Esophagus muscularis mucosa (tissue), 4 donors: ENCODE data around the gene MAP3K6. TPM values are rescaled to one million over a fixed set of nuclear protein-coding genes. Genes with fewer than 3 reads are reported as not detected.

Experiments
- DNase-seq: peaks from one replicate; pipeline ENCODE4 v3.0.0-alpha.2; 2017; ENCODE audit errors: extremely low spot score
- H3K27ac ChIP-seq, 4 donors: fragments of 200-600 bp; sonication (generic); replicated peaks in 1 of 4; 1 replicate in 3 of 4; 2 replicates in 1 of 4; pipeline ENCODE4 v1.5.1; 2016 to 2019; ENCODE audit warnings: mild to moderate bottlenecking in 1 of 4
- H3K27me3 ChIP-seq, 4 donors: fragments of 200-600 bp; sonication (generic); one replicate each; pipeline versions ENCODE4 v1.5.1 to v1.6.0; 2016 to 2019
- H3K36me3 ChIP-seq, 4 donors: fragments of 200-600 bp; sonication (generic); one replicate each; pipeline ENCODE4 v1.5.1; 2016 to 2019
- H3K4me1 ChIP-seq, 4 donors: fragments of 200-600 bp; sonication (generic); one replicate each; pipeline ENCODE4 v1.5.1; 2016 to 2019
- H3K4me3 ChIP-seq, 4 donors: fragments of 200-600 bp; sonication (generic); 1 replicate in 2 of 4; 2 replicates in 2 of 4; pipeline ENCODE4 v1.5.1; 2016 to 2019; ENCODE audit warnings: mild to moderate bottlenecking in 4 of 4, moderate library complexity in 1 of 4
- H3K9me3 ChIP-seq, 4 donors: fragments of 200-600 bp; sonication (generic); 1 replicate in 3 of 4; 2 replicates in 1 of 4; pipeline ENCODE4 v1.5.1; 2016 to 2019
- CTCF ChIP-seq, 3 experiments: fragments of 200-600 bp in 2 of 3; fragments of 450-650 bp in 1 of 3; sonication (generic) in 2 of 3; IDR thresholded peaks; one replicate each; pipeline ENCODE4 v1.5.1; 2017 to 2019; ENCODE audit warnings: antibody characterized with exemption in 3 of 3, mild to moderate bottlenecking in 2 of 3, moderate library complexity in 1 of 3
- EP300 ChIP-seq: sonication (generic); formaldehyde crosslinking; IDR thresholded peaks from one replicate; pipeline ENCODE4 v1.6.1; 2017; ENCODE audit warnings: antibody characterized with exemption
- POLR2A ChIP-seq: fragments of 450-650 bp; IDR thresholded peaks from one replicate; pipeline ENCODE4 v1.6.1; 2017; ENCODE audit warnings: antibody characterized with exemption, moderate library complexity, mild to moderate bottlenecking, low read depth
- POLR2AphosphoS5 ChIP-seq, 2 donors: sonication (generic); formaldehyde crosslinking; IDR thresholded peaks; one replicate each; pipeline ENCODE4 v1.6.1; 2017; ENCODE audit warnings: antibody characterized with exemption in 2 of 2
- WGBS: methylation state at CpG from one replicate; pipeline ENCODE4 v1.1.5; 2018; 5-methylcytosine and 5-hydroxymethylcytosine counted together
- intact Hi-C: fragments of 100-400 bp; cut with DNase I; formaldehyde crosslinking; loops from one replicate; pipeline ENCODE4 v1.15.1; 2023
- total RNA-seq, 4 donors: library from RNA; depleted of rRNA; stranded (reverse); fragments of >200 nt; gene quantifications; one replicate each; pipeline versions ENCODE4 v1.1.0 to v1.2.1, GENCODE V29; 2016

MAP3K6 gene
- total RNA-seq, 4 donors from 2014 or later, result 29.7 to 80.1 (median 55.4) TPM

- intact Hi-C loops, result no loop called here
- H3K4me3 ChIP-seq, result no peak overlapping the region
- peaks cover 7 to 12% (median 8%) of the 10 kb centered on the region in 4 donors for H3K36me3 ChIP-seq
- WGBS, result 70% methylated on average over 12 of the region's 13 CpGs
- peak overlapping the region in 1 of 4 donors; percentile 6 for H3K27ac ChIP-seq
- DNase-seq, result no peak
- H3K27me3 ChIP-seq, result no peaks in the 10 kb centered on the region
- no peaks in the 10 kb centered on the region for H3K9me3 ChIP-seq
- H3K4me1 ChIP-seq, result peaks cover 33 to 43% (median 41%) of the 10 kb centered on the region in 4 donors
- TF ChIP-seq CTCF (IDR thresholded peaks at IDR 0.05), result peak in 1 of 3 experiments; percentile 15
- no peak for TF ChIP-seq POLR2AphosphoS5 (IDR thresholded peaks at IDR 0.05)
Observed at GRCh38 chr1:27368869-27369582, 2.3 kb upstream of the MAP3K6 start.

GRCh38 chr1:27367160-27367650, 444 bp upstream of the MAP3K6 start:
- WGBS, result 35% methylated on average over 6 of the region's 8 CpGs
- Histone ChIP-seq H3K27ac (peak overlapping the region; percentile 98 to 100 (median 99)), H3K9me3 (no peaks in the 10 kb centered on the region), H3K4me1 (peaks cover 37 to 49% (median 44%) of the 10 kb centered on the region in 4 donors), H3K27me3 (no peaks in the 10 kb centered on the region), H3K36me3 (peaks cover 25 to 30% (median 26%) of the 10 kb centered on the region in 4 donors), H3K4me3 (peak overlapping the region; percentile 77 to 96 (median 89))
- intact Hi-C loops, result no loop called here
- TF ChIP-seq POLR2A (no peak), POLR2AphosphoS5 (IDR thresholded peaks at IDR 0.05) (peak in 1 of 2 donors; percentile 66), CTCF (IDR thresholded peaks at IDR 0.05) (no peak), EP300 (no peak)
- no peak for DNase-seq

- WGBS, result 0% methylated on average over 6 of the region's 30 CpGs
- peak; percentile 94 for DNase-seq
- Histone ChIP-seq H3K27ac (peak overlapping the region; percentile 98 to 100 (median 99)), H3K27me3 (no peaks in the 10 kb centered on the region), H3K9me3 (no peaks in the 10 kb centered on the region), H3K4me3 (peak overlapping the region; percentile 77 to 96 (median 89)), H3K4me1 (peaks cover 37 to 51% (median 44%) of the 10 kb centered on the region in 4 donors), H3K36me3 (peaks cover 36 to 42% (median 37%) of the 10 kb centered on the region in 4 donors)
- intact Hi-C loops, result no loop called here
- TF ChIP-seq POLR2A (peak; percentile 17), EP300 (no peak)
Observed at GRCh38 chr1:27366113-27366410, 699 bp downstream of the MAP3K6 start.

GRCh38 chr1:27365372-27366112, 1.2 kb downstream of the MAP3K6 start:
- H3K4me3 ChIP-seq, result peak overlapping the region; percentile 77 to 96 (median 89)
- peak; percentile 99 for DNase-seq
- 3% methylated on average over 37 of the region's 40 CpGs for WGBS
- H3K27me3 ChIP-seq, result no peaks in the 10 kb centered on the region
- peak overlapping the region; percentile 98 to 100 (median 99) for H3K27ac ChIP-seq
- intact Hi-C loops, result no loop called here
- TF ChIP-seq CTCF (IDR thresholded peaks at IDR 0.05) (no peak), POLR2AphosphoS5 (IDR thresholded peaks at IDR 0.05) (peak; percentile 52 to 88), EP300 (no peak), POLR2A (no peak)
- H3K4me1 ChIP-seq, result peaks cover 41 to 56% (median 47%) of the 10 kb centered on the region in 4 donors
- H3K36me3 ChIP-seq, result peaks cover 41 to 47% (median 43%) of the 10 kb centered on the region in 4 donors
- H3K9me3 ChIP-seq, result no peaks in the 10 kb centered on the region

- H3K27ac ChIP-seq, result peak overlapping the region; percentile 98 to 100 (median 99)
- 47% methylated on average over 6 of the region's 11 CpGs for WGBS
- no peak for DNase-seq
- peaks cover 47 to 62% (median 54%) of the 10 kb centered on the region in 4 donors for H3K4me1 ChIP-seq
- no peaks in the 10 kb centered on the region for H3K9me3 ChIP-seq
- intact Hi-C loops, result no loop called here
- H3K36me3 ChIP-seq, result peaks cover 42 to 54% (median 50%) of the 10 kb centered on the region in 4 donors
- H3K4me3 ChIP-seq, result peak overlapping the region; percentile 77 to 96 (median 89)
- H3K27me3 ChIP-seq, result no peaks in the 10 kb centered on the region
- no peak for TF ChIP-seq POLR2A
- TF ChIP-seq CTCF (IDR thresholded peaks at IDR 0.05), result no peak
- no peak for TF ChIP-seq EP300
- no peak for TF ChIP-seq POLR2AphosphoS5 (IDR thresholded peaks at IDR 0.05)
Observed at GRCh38 chr1:27364696-27365371, 1.9 kb downstream of the MAP3K6 start.
